SK-N-SH treated with all-trans-retinoic acid at 6 μM for 48 hours (cell line): Measurements from ENCODE around the gene COL23A1.

Experiments
- ATAC-seq: fragments of 200-7000 bp; cut with Tn5 transposase; 3 replicates; pipeline ENCODE4 v1.9.1; 2020; ENCODE audit warnings: mild to moderate bottlenecking, moderate library complexity
- ARNTL ChIP-seq: fragments of 450-650 bp; formaldehyde crosslinking; IDR thresholded peaks from 2 replicates; pipeline ENCODE4 v1.5.0; 2020; ENCODE audit warnings: low read depth, mild to moderate bottlenecking, moderate library complexity, borderline replicate concordance
- BACH2 ChIP-seq: fragments of 250-450 bp; sonication (Bioruptor Pico); IDR thresholded peaks from 2 replicates; pipeline ENCODE4 v1.9.0; 2021; ENCODE audit warnings: mild to moderate bottlenecking, borderline replicate concordance
- CSDC2 ChIP-seq: fragments of 250-450 bp; sonication (Bioruptor Pico); IDR thresholded peaks from 2 replicates; pipeline ENCODE4 v1.5.0; 2020; ENCODE audit warnings: mild to moderate bottlenecking, moderate library complexity
- ESRRG ChIP-seq: fragments of 250-450 bp; sonication (Bioruptor Pico); IDR thresholded peaks from 2 replicates; pipeline ENCODE4 v1.6.1; 2021; ENCODE audit warnings: mild to moderate bottlenecking
- ISL1 ChIP-seq: fragments of 250-450 bp; sonication (Bioruptor Pico); IDR thresholded peaks from 2 replicates; pipeline ENCODE4 v2.1.2; 2022; ENCODE audit warnings: mild to moderate bottlenecking, moderate library complexity
- OSR1 ChIP-seq: fragments of 250-450 bp; sonication (Bioruptor Pico); IDR thresholded peaks from 2 replicates; pipeline ENCODE4 v1.8.0; 2022; ENCODE audit warnings: moderate library complexity, mild to moderate bottlenecking, inconsistent platforms
- PPARA ChIP-seq: fragments of 250-450 bp; sonication (Bioruptor Pico); IDR thresholded peaks from 2 replicates; pipeline ENCODE4 v1.5.0; 2020; ENCODE audit warnings: mild to moderate bottlenecking, borderline replicate concordance
- RARB ChIP-seq: fragments of 250-450 bp; sonication (Bioruptor Pico); IDR thresholded peaks from 2 replicates; pipeline ENCODE4 v1.8.0; 2021; ENCODE audit warnings: mild to moderate bottlenecking, moderate library complexity
- SNAI2 ChIP-seq: fragments of 250-450 bp; sonication (Bioruptor Pico); IDR thresholded peaks from 2 replicates; pipeline ENCODE4 v1.5.0; 2020; ENCODE audit warnings: mild to moderate bottlenecking, moderate library complexity
- TOX ChIP-seq: fragments of 250-450 bp; sonication (Bioruptor Pico); IDR thresholded peaks from 2 replicates; pipeline ENCODE4 v1.8.0; 2021; ENCODE audit warnings: mild to moderate bottlenecking, moderate library complexity, borderline replicate concordance
- ZC3H10 ChIP-seq: fragments of 250-450 bp; sonication (Bioruptor Pico); IDR thresholded peaks from 2 replicates; pipeline ENCODE4 v1.5.1; 2021; ENCODE audit warnings: mild to moderate bottlenecking, moderate library complexity
- ZFP3 ChIP-seq: fragments of 250-450 bp; sonication (Bioruptor Pico); IDR thresholded peaks from 2 replicates; pipeline ENCODE4 v1.5.0; 2020; ENCODE audit warnings: mild to moderate bottlenecking, moderate library complexity
- ZFP30 ChIP-seq: fragments of 450-650 bp; formaldehyde crosslinking; IDR thresholded peaks from 2 replicates; pipeline ENCODE4 v1.5.0; 2022; ENCODE audit warnings: mild to moderate bottlenecking, moderate library complexity
- ZNF565 ChIP-seq: fragments of 450-650 bp; formaldehyde crosslinking; conservative IDR thresholded peaks from 2 replicates; pipeline ENCODE4 v1.5.0; 2020; ENCODE audit warnings: low read depth, mild to moderate bottlenecking, moderate library complexity
- ZNF8 ChIP-seq: fragments of 450-650 bp; formaldehyde crosslinking; IDR thresholded peaks from 2 replicates; pipeline ENCODE4 v1.5.0; 2020; ENCODE audit warnings: mild to moderate bottlenecking, moderate library complexity
- TF ChIP-seq, protein P1 (sequence below): fragments of 250-450 bp; sonication (Bioruptor Pico); IDR thresholded peaks from 2 replicates; pipeline ENCODE4 v1.5.0; 2020; ENCODE audit warnings: mild to moderate bottlenecking, moderate library complexity
- TF ChIP-seq, protein P2 (sequence below): fragments of 250-450 bp; sonication (Bioruptor Pico); IDR thresholded peaks from 2 replicates; pipeline ENCODE4 v1.5.1; 2020; ENCODE audit warnings: low read depth, mild to moderate bottlenecking, moderate library complexity
- TF ChIP-seq, protein P3 (sequence below): fragments of 250-450 bp; sonication (Bioruptor Pico); IDR thresholded peaks from 2 replicates; pipeline ENCODE4 v1.8.0; 2021; ENCODE audit warnings: low read depth, mild to moderate bottlenecking, moderate library complexity, borderline replicate concordance
- TF ChIP-seq, protein P4 (sequence below): fragments of 250-450 bp; sonication (Bioruptor Pico); IDR thresholded peaks from 2 replicates; pipeline ENCODE4 v1.8.0; 2020; ENCODE audit warnings: mild to moderate bottlenecking, moderate library complexity, borderline replicate concordance
- TF ChIP-seq, protein P5 (sequence below): fragments of 250-450 bp; sonication (Bioruptor Pico); IDR thresholded peaks from 2 replicates; pipeline ENCODE4 v1.5.1; 2021; ENCODE audit warnings: mild to moderate bottlenecking, moderate library complexity

Gene COL23A1

DNA sequence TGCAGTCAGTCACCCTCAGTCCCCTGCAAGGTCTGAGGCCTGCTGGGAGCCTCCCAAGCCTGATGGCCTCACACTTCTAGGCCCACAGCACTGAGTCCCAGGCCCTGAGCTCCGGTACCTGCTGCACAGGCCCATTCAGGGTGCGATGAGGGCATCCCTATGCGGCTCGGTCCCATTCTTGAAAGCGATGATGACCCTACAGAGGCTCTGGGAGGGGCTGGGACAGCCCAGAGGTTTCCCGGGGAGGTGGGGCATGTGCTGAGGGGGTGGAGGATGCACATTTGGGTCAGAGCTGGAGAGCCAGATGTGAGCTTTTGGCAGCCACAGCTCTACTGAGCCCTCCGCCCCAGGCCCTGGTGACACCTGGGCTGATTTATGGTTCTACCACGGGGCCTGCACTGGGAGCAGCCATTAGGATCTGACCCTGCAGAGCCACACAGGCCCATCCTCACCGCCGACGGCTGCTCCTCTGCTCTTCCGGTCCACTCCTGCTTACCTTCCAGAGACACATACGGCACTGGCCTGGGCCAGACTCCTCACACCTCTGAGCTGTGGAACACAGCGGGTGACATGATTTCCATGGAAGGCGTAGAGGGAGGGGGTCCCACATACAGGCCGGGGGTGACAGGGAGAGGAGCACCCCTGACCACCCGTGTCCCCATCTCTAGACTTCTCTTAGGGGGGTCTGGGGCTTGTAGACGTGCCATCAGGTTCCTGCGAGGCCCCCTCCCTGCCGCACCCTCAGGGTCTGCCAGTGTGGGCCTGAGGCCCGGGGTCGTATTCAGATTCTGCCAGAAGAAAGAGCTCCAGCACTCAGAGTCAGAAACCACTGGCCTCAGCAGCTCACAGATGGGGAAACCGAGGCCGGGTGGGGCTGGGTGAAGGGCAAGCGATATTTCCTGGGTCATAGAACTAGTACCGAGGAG lies 53.4 kb downstream of the COL23A1 start:
- TF ChIP-seq ESRRG (CRISPR knock-in tag): no peak
- TF ChIP-seq ZFP3 (CRISPR knock-in tag): no peak
- TF ChIP-seq, protein P1, sequence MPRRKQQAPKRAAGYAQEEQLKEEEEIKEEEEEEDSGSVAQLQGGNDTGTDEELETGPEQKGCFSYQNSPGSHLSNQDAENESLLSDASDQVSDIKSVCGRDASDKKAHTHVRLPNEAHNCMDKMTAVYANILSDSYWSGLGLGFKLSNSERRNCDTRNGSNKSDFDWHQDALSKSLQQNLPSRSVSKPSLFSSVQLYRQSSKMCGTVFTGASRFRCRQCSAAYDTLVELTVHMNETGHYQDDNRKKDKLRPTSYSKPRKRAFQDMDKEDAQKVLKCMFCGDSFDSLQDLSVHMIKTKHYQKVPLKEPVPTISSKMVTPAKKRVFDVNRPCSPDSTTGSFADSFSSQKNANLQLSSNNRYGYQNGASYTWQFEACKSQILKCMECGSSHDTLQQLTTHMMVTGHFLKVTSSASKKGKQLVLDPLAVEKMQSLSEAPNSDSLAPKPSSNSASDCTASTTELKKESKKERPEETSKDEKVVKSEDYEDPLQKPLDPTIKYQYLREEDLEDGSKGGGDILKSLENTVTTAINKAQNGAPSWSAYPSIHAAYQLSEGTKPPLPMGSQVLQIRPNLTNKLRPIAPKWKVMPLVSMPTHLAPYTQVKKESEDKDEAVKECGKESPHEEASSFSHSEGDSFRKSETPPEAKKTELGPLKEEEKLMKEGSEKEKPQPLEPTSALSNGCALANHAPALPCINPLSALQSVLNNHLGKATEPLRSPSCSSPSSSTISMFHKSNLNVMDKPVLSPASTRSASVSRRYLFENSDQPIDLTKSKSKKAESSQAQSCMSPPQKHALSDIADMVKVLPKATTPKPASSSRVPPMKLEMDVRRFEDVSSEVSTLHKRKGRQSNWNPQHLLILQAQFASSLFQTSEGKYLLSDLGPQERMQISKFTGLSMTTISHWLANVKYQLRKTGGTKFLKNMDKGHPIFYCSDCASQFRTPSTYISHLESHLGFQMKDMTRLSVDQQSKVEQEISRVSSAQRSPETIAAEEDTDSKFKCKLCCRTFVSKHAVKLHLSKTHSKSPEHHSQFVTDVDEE (CRISPR knock-in tag): no peak
- TF ChIP-seq BACH2 (CRISPR knock-in tag): no peak
- TF ChIP-seq SNAI2 (CRISPR knock-in tag): no peak
- TF ChIP-seq, protein P2, sequence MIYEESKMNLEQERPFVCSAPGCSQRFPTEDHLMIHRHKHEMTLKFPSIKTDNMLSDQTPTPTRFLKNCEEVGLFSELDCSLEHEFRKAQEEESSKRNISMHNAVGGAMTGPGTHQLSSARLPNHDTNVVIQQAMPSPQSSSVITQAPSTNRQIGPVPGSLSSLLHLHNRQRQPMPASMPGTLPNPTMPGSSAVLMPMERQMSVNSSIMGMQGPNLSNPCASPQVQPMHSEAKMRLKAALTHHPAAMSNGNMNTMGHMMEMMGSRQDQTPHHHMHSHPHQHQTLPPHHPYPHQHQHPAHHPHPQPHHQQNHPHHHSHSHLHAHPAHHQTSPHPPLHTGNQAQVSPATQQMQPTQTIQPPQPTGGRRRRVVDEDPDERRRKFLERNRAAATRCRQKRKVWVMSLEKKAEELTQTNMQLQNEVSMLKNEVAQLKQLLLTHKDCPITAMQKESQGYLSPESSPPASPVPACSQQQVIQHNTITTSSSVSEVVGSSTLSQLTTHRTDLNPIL (CRISPR knock-in tag): no peak
- TF ChIP-seq ISL1 (CRISPR knock-in tag): no peak
- TF ChIP-seq RARB (CRISPR knock-in tag): no peak
- no peak for TF ChIP-seq OSR1 (CRISPR knock-in tag)
- TF ChIP-seq, protein P3, sequence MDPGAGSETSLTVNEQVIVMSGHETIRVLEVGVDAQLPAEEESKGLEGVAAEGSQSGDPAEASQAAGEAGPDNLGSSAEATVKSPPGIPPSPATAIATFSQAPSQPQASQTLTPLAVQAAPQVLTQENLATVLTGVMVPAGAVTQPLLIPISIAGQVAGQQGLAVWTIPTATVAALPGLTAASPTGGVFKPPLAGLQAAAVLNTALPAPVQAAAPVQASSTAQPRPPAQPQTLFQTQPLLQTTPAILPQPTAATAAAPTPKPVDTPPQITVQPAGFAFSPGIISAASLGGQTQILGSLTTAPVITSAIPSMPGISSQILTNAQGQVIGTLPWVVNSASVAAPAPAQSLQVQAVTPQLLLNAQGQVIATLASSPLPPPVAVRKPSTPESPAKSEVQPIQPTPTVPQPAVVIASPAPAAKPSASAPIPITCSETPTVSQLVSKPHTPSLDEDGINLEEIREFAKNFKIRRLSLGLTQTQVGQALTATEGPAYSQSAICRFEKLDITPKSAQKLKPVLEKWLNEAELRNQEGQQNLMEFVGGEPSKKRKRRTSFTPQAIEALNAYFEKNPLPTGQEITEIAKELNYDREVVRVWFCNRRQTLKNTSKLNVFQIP: no peak
- TF ChIP-seq, protein P4, sequence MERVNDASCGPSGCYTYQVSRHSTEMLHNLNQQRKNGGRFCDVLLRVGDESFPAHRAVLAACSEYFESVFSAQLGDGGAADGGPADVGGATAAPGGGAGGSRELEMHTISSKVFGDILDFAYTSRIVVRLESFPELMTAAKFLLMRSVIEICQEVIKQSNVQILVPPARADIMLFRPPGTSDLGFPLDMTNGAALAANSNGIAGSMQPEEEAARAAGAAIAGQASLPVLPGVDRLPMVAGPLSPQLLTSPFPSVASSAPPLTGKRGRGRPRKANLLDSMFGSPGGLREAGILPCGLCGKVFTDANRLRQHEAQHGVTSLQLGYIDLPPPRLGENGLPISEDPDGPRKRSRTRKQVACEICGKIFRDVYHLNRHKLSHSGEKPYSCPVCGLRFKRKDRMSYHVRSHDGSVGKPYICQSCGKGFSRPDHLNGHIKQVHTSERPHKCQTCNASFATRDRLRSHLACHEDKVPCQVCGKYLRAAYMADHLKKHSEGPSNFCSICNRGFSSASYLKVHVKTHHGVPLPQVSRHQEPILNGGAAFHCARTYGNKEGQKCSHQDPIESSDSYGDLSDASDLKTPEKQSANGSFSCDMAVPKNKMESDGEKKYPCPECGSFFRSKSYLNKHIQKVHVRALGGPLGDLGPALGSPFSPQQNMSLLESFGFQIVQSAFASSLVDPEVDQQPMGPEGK (CRISPR knock-in tag): no peak
- TF ChIP-seq CSDC2 (CRISPR knock-in tag): no peak
- no peak for TF ChIP-seq ZNF8
- TF ChIP-seq, protein P5, sequence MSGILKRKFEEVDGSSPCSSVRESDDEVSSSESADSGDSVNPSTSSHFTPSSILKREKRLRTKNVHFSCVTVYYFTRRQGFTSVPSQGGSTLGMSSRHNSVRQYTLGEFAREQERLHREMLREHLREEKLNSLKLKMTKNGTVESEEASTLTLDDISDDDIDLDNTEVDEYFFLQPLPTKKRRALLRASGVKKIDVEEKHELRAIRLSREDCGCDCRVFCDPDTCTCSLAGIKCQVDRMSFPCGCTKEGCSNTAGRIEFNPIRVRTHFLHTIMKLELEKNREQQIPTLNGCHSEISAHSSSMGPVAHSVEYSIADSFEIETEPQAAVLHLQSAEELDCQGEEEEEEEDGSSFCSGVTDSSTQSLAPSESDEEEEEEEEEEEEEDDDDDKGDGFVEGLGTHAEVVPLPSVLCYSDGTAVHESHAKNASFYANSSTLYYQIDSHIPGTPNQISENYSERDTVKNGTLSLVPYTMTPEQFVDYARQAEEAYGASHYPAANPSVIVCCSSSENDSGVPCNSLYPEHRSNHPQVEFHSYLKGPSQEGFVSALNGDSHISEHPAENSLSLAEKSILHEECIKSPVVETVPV (CRISPR knock-in tag): no peak
- no peak for TF ChIP-seq TOX
- no peak for TF ChIP-seq ARNTL
- TF ChIP-seq ZFP30 (CRISPR knock-in tag): no peak
- TF ChIP-seq ZC3H10 (CRISPR knock-in tag): no peak
- TF ChIP-seq, all 23 proteins: peak for 0
- no peak for ATAC-seq

DNA sequence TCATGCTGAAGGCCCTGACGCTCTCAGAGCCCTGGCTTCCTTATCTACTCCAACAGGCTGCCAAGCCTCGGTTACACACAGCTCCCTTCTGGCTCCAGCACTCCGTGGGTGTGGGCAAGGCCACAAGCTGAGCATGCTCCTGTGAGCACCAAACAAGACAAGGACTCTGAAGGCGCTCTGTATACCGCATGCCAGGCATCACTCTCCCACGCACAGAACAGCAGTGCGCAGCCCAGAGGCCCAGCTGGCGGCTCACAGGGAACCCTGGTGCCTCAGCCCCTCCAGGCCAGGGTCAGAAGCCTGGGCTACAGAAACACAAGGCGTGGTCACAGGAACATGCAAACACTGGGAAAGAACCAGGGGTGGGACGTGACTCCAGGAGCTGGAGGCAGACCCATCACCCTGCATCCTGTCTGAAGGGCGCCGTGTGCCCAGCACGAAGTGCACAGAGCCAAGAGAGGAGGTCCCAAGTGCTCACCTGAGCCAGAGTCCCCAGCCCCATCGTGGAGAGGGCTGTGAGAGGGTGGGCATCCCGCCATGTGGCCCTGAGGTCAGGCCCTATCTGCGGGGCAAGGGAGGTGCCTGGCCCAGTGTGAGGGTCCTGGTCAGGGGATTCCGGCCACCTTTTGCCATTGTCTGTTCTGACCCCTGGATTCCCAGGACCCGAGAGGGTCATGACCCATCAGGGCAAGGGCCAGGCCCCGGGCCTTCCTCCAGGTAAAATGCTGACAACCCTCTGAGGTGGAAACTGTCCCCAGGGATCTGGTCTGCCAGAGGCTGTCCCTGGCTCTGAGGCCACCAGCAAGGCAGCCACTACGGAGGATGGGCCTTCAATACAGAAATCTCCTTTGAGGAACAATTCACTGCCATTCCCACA lies 54.7 kb downstream of the COL23A1 start:
- ATAC-seq: no peak
- TF ChIP-seq OSR1 (CRISPR knock-in tag) (no peak), CSDC2 (CRISPR knock-in tag) (no peak), PPARA (CRISPR knock-in tag) (no peak), SNAI2 (CRISPR knock-in tag) (no peak), ZNF8 (no peak), ZNF565 (CRISPR knock-in tag) (no peak), ISL1 (CRISPR knock-in tag) (no peak), BACH2 (CRISPR knock-in tag) (no peak)
- TF ChIP-seq, protein P3: no peak
- TF ChIP-seq, protein P1 (CRISPR knock-in tag): no peak
- TF ChIP-seq, protein P4 (CRISPR knock-in tag): no peak
